ENCODE measurements around the gene DNAJC5. TPM values are rescaled to one million over a fixed set of nuclear protein-coding genes. Genes with fewer than 3 reads are reported as not detected.

DNAJC5 gene
- total and polyA plus RNA-seq, 9 of the 15 experiments (the other 6 are each of a cell fraction or from before 2014, with no cell fraction given), result 0.95 to 42.8 (median 23.4) TPM

GRCh38 chr20:63968928-63969760, 74.2 kb downstream of the DNAJC5 start (continued):
- TF ChIP-seq CTCF (IDR thresholded peaks at IDR 0.05 in 2 of 3, conservative IDR thresholded peaks at IDR 0.05 in 1 of 3; ENCODE audit: insufficient read depth in 2 of 3, low read depth in 1 of 3, low read length in 3 of 3) (no peak), FOXP4 (CRISPR knock-in tag; IDR thresholded peaks at IDR 0.05; ENCODE audit: borderline replicate concordance) (no peak), MCM5 (IDR thresholded peaks at IDR 0.05; ENCODE audit: low read depth) (no peak), NFYB (IDR thresholded peaks at IDR 0.05; ENCODE audit: extremely low read depth, insufficient read length) (no peak), DEAF1 (CRISPR knock-in tag; IDR thresholded peaks at IDR 0.05) (no peak), RB1 (IDR thresholded peaks at IDR 0.05; ENCODE audit: low read depth) (no peak; the same call in none of the 2 replicates), ZNF561 (CRISPR knock-in tag; conservative IDR thresholded peaks at IDR 0.05) (no peak), NR2C2 (CRISPR knock-in tag; IDR thresholded peaks at IDR 0.05) (no peak), NR2C2 (tag; IDR thresholded peaks at IDR 0.05) (peak; percentile 82), MBD2 (IDR thresholded peaks at IDR 0.05; ENCODE audit: borderline replicate concordance, low read depth) (no peak), ZNF668 (CRISPR knock-in tag; IDR thresholded peaks at IDR 0.05) (no peak), EZH2 (IDR thresholded peaks at IDR 0.05; ENCODE audit: borderline replicate concordance, low read depth, low read length) (no peak), KDM1A (IDR thresholded peaks at IDR 0.05) (no peak), NCOA2 (IDR thresholded peaks at IDR 0.05; ENCODE audit: partially characterized antibody in 2 of 2) (no peak), SUPT5H (IDR thresholded peaks at IDR 0.05) (no peak), ARID4B (CRISPR knock-in tag; IDR thresholded peaks at IDR 0.05) (peak; percentile 67; the same call in 1 of the 2 replicates), TAF15 (IDR thresholded peaks at IDR 0.05; ENCODE audit: low read depth, low read length) (no peak)
